ENCODE measurements around the gene HUWE1.
A peak's percentile ranks its signal among the peaks of the same experiment; 100 is the strongest.

Gene HUWE1

GRCh38 chrX:53688300-53688699, 1.8 kb upstream of the HUWE1 start:
- DNase-seq (ENCODE audit: low spot score), result no peak

- DNase-seq (ENCODE audit: low spot score), result no peak
Observed at GRCh38 chrX:53685711-53686110, 808 bp downstream of the HUWE1 start.

GRCh38 chrX:53684415-53685192, 1.9 kb downstream of the HUWE1 start:
- no peak for DNase-seq (ENCODE audit: low spot score)

DNA sequence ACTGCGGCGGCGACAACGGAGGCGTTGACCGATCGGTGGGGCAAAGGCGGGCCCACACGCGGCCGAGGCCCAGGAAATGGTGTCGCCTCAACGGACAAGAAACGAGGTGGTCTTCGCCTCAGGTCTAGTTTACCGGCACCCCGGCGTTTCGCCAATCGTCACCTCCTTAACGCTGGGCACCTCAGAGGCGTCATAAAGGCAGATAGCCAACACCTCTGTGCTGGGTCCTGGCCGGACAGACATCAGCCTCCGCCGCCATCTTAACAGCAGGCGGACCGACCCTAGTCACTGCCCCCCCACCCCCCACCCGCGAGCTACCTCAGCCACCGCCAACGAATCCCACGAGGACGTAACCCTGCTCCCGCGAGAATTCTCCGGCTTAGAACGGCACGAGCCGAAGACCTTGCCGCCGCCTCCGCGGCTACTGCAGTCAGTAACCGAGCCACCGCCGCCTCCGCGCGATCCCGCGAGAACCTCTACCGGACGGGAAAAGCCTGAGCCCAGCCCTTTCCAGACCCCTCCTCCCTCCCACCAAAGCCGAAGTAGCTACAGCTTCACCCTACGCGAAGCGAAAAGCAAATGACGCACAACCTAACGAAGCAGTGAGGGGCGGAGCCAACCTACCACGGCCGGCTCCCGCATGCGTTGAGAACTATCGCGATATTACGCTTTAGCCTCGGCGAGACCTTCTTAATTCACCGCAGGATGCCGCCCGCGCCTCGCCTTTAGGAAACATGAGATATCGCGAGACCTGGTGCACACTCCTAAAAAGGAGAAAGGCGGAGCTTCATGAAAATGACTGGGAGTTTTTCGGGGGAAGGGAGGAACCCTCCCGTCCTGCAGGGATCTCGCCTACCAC, 2.7 kb downstream of the HUWE1 start:
- peak; percentile 98 for DNase-seq (ENCODE audit: low spot score)

DNA sequence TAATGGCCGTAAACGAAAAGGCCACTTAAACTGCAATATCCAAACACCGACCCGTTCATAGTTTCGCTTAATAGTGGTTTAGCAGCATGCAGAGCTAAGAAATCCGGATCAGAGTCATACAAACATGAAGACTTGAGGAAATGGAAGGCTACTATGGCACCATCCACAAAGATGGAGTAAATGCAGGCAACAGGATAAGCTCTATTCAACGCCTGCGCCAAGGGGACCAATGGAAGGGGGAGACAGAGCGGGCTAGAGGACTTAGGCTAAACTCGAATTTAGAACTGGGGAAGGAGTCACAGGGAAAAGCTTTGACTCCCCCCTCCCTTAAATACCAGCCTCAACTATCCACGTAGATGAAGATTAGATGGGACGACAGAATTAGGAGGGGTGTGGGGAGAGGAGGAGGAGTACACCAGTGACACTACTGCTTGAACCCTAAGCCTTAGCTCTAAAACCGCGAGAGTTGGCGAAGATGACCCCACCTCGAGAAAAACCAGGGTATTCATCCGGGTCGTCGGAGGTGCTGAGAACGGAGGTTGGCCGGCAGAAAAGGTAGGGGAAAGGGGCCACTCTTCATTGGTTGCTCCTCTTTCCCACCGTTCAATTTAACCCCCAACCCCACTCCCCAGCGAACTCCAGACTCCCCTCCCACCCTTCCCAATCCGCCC, 3.5 kb downstream of the HUWE1 start:
- peak; percentile 78 for DNase-seq (ENCODE audit: low spot score)

GRCh38 chrX:53681661-53682060, 4.9 kb downstream of the HUWE1 start:
- DNase-seq (ENCODE audit: low spot score), result no peak

DNA sequence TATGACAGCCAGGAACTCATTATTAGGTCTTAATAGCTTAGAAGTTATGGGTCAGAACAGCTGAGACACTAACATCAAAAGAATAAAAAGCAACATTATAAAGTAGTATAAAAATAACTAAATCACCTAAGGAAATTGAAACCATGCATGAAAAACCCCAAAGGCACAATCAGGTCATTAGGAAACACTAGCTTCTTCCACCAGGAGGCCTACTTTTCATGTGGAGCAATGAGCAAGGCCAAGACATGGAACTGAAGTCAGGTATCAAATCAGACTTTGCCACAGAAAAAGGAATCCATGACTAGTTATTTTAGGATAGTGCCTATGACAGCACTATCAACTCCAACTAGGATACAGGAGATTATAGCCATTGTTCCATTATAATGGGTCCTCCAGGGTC, 7.9 kb downstream of the HUWE1 start:
- DNase-seq (ENCODE audit: low spot score), result peak; percentile 26

GRCh38 chrX:53677286-53677685, 9.2 kb downstream of the HUWE1 start:
- DNase-seq (ENCODE audit: low spot score), result no peak

GRCh38 chrX:53674581-53674980, 11.9 kb downstream of the HUWE1 start:
- no peak for DNase-seq (ENCODE audit: low spot score)

GRCh38 chrX:53669258-53669657, 17.3 kb downstream of the HUWE1 start:
- no peak for DNase-seq (ENCODE audit: low spot score)

DNA sequence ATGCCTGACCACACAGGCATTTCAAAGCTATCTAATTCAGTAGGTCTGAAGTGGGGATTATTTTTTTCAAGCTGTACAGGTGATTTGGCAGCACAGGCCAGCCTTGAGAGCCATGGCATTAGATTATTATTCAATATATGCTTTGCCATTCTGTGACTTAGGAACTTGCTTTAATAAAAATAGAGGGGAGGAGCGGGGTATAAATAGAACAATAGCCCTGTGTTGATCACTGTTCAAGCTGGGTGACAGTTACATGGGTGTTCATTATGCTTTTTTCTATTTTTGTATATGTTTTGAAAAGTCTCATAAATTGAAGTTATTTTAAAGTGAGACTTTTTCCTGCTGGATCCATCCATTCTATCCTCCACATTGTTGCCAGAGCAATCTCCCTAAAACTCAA, 20.3 kb downstream of the HUWE1 start:
- no peak for DNase-seq (ENCODE audit: low spot score)

GRCh38 chrX:53660004-53660403, 26.5 kb downstream of the HUWE1 start:
- no peak for DNase-seq (ENCODE audit: low spot score)

GRCh38 chrX:53659039-53659438, 27.5 kb downstream of the HUWE1 start:
- DNase-seq (ENCODE audit: low spot score), result no peak

DNA sequence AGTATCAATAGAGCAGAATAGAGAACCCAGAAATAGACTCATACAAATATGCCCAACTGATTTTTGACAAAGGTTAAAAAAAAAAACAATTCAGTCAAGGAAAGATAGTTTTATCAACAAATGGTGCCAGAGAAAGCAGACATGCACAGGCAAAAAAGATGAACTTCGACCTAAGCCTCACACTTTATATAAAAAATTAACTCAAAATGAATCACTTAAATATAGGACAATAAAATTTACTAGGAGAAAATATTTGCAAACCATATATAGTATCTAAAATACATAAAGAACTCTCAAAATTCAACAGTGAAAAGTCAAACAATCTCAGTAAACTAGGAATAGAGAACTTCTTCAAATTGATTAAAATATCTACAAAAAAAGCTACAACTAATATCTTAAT, 29.7 kb downstream of the HUWE1 start:
- DNase-seq (ENCODE audit: low spot score), result no peak

DNA sequence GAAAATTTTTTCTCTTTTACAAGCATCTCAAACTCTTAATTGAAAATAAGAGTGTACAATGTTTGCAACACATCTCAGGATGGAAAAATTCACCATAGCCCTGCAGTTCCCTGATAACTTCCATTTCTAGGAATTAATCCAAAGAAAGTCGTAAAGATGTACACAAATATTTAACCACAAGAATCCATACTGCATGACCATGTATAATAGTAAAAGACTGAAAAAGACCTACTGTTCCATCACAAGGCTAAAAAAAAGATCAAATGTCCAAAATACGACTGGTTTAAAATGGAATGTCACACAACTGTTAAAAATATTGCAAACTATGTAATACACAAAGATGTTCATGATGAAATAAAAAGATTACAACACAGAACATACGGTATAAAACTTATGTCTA, 32.1 kb downstream of the HUWE1 start:
- DNase-seq (ENCODE audit: low spot score), result no peak

- no peak for DNase-seq (ENCODE audit: low spot score)
Observed at GRCh38 chrX:53644751-53645150, 41.8 kb downstream of the HUWE1 start.

DNA sequence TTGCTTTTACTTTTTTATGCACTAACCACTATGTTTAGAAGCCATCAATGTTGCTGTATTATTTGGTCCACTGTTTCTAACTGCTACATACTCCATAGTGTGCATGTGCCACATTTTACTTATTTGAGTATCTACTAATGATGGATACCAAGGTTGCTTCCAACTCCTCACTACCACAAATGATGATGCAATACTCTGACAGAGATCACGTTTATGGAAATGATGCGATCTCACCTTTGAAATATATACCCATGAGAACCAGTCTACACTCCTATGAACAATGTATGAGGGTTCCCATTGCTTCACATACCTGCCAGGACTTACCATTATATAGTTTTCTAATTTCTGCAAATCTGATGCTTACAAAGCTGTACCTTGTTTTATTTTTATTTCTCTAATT, 44.2 kb downstream of the HUWE1 start:
- no peak for DNase-seq (ENCODE audit: low spot score)

- DNase-seq (ENCODE audit: low spot score), result no peak
Observed at GRCh38 chrX:53639257-53639656, 47.3 kb downstream of the HUWE1 start.

- DNase-seq (ENCODE audit: low spot score), result no peak
Observed at GRCh38 chrX:53637479-53637878, 49.0 kb downstream of the HUWE1 start.

DNA sequence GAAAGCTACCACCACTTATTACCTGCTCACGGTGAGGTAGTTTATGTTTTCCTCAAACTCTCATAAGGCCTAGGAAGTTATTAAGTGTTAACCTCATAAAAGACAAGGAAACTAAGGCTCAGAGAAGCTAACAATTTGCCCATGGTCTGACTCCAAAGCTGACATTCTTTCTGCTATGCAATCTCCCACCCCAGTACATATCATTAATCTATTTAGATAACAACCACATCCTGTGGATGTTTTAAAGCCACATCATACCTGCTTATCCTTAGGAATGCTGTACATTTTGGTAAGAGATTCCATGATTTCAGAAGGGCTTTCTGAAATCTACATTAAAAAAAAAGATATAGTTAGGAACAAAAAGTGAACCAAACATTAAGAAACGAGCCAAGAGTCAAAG, 55.4 kb downstream of the HUWE1 start:
- no peak for DNase-seq (ENCODE audit: low spot score)

- DNase-seq (ENCODE audit: low spot score), result no peak
Observed at GRCh38 chrX:53630261-53630660, 56.3 kb downstream of the HUWE1 start.

- DNase-seq (ENCODE audit: low spot score), result no peak
Observed at GRCh38 chrX:53622431-53622830, 64.1 kb downstream of the HUWE1 start.
